ENCODE measurements around the gene DSP.

The DSP gene

DNA sequence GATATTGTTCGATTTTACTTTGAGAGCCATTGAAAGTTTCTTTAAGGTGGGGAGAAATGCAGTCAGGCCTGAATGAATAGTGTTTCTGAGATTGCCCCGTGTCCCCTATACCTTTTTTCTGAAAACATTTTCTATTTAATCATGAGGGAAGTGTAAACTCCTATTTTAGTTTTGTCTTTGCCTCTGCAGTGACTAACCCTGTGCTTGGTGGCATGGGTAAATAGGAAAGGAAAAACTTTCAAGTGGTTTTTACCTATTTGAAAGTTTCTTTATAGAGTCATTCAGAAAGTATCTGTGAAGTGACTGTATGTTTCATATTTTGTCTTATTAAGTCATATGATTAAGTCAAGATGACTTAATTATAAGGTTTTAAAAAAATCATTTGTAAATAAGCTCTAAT, 63.0 kb downstream of the DSP start:
- DNase-seq (no peak), ATAC-seq (replicated peaks) (no peak)
- Mint-ChIP-seq H3K36me3 (ENCODE audit: insufficient read depth) (peaks cover 87% of the 10 kb centered on the region), H3K9me3 (no peaks in the 10 kb centered on the region), H3K4me3 (no peak overlapping the region), H3K4me1 (ENCODE audit: low read depth in 2 of 2) (no peaks in the 10 kb centered on the region), H3K27ac (peak overlapping the region in 1 of 2 donors; percentile 29), H3K27me3 (no peaks in the 10 kb centered on the region)

DNA sequence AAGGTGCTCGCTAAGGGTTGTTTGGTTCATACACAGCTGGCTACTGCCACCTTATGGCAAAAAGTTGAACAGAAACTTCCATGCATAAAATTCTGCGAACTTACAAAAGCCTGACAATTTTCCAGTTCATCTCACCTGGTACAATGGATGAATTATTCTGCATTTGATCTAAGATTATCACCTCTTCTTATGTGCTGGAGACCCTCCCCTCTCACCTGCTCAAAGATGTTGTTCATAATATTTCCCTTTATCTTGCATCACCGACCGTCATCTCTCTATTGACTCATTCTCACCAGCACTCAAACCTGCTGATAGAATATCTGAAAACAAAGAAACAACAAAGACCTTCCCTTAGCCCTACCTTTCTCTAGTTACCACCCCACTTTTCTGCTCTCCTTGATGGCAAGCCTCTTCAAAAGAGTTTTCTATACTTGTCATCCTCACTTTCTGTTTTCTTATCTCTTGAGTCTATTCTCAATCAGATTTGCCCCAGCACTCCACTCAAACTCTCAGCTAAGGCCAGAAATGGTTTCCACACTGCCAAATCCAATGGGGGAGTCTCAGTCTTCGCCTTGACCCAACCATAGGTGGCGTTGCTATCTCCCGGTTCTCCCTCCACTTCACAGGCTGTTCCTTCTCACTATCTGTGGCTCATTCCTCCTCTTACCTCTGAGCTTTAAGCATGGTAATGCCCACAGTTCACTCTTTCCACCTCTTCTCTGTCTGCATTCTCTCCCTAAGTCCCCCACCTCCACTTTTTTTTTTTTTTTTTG, 74.3 kb downstream of the DSP start:
- H3K27ac Mint-ChIP-seq = peak overlapping the region in 1 of 2 donors; percentile 45
- DNase-seq = peak; percentile 21 to 37 (median 31)

DNA sequence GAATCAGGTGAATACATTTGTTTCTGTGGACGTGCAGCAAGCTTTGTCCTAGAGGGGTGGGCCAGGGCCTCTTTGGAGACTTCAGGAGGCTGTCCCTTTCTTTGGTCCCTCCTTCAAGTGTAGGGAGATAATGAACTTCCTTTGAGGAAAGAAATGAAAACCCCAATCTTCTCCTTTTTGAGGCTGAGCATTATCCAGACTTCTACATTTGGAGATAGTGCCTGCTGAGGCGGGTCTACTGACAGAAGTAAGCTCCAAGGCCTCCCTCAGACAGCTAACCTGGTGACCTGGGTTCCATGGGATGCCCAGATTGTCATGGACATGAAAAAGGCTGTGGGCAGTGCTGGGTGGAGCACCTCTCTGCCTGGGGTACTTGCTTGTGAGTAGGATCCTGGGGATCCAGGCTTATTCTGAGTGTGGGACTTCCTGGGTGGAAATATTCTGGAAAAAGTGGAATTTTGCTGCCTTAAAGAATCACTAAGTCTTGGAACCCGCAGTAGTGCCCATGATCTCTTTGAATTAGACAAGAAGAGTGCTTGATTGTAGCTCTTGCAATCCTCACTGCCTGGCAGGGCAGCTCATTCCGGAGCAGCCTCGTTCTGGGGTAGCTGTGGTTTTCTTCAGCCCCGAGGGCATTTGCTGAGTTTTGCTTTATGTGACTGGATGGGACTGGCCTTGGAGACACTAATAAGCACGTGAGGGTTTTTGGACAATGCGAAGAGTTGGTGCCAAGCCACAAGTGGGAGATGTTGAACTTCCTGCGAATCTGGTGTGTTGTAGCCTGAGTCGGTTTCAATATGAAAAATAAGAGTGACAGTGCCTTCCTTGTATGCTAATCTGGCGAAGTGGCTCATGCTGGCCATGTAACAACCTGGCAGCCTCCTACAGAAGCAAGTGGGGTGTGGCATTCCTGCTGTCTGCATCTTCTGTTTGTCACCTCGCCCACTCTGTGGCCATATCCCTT, 76.6 kb downstream of the DSP start:
- H3K27me3 Mint-ChIP-seq = peaks cover 7 to 10% of the 10 kb centered on the region in 2 donors
- H3K9me3 Mint-ChIP-seq = no peaks in the 10 kb centered on the region
- peaks cover 5 to 10% of the 10 kb centered on the region in 2 donors for H3K4me1 Mint-ChIP-seq (ENCODE audit: low read depth in 2 of 2)
- ATAC-seq (replicated peaks) = no peak
- peaks cover 6% of the 10 kb centered on the region for H3K36me3 Mint-ChIP-seq (ENCODE audit: insufficient read depth)
- no peak overlapping the region for H3K27ac Mint-ChIP-seq
- no peak for DNase-seq
- H3K4me3 Mint-ChIP-seq = no peak overlapping the region

More for the DNA sequence above, 74.3 kb downstream of the DSP start:
- peak; percentile 48 for ATAC-seq (replicated peaks)
- H3K27me3 Mint-ChIP-seq = peaks cover 0 to 9% of the 10 kb centered on the region in 2 donors
- no peaks in the 10 kb centered on the region for H3K9me3 Mint-ChIP-seq
- peaks cover 15% of the 10 kb centered on the region for H3K36me3 Mint-ChIP-seq (ENCODE audit: insufficient read depth)
- peaks cover 5 to 10% of the 10 kb centered on the region in 2 donors for H3K4me1 Mint-ChIP-seq (ENCODE audit: low read depth in 2 of 2)
- H3K4me3 Mint-ChIP-seq = peak overlapping the region in 1 of 2 donors; percentile 4

DNA sequence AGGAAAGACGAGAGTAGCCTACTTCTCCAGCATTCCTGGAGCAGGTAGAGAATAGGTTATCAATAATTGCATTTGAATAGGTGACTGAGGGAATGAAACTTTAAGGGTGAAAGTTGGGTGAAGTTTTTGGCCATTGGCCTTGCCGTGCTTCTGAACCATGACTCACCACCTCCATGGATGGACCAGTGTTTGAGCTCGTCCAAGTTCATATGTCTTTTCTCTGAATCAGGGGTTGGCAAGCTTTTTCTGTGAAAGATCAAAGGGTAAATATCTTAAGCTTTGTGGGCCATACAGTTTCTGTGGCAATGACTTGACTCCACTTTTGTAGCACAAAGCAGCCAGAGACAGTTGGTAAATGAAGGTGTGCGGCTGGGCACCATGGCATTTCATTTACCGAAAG, 80.3 kb downstream of the DSP start:
- Mint-ChIP-seq H3K36me3 (ENCODE audit: insufficient read depth) (no peaks in the 10 kb centered on the region), H3K4me1 (ENCODE audit: low read depth in 2 of 2) (peaks cover 0 to 5% of the 10 kb centered on the region in 2 donors), H3K4me3 (no peak overlapping the region), H3K9me3 (no peaks in the 10 kb centered on the region), H3K27ac (no peak overlapping the region), H3K27me3 (peaks cover 7 to 17% of the 10 kb centered on the region in 2 donors)
- ATAC-seq (replicated peaks) (no peak), DNase-seq (no peak)

DNA sequence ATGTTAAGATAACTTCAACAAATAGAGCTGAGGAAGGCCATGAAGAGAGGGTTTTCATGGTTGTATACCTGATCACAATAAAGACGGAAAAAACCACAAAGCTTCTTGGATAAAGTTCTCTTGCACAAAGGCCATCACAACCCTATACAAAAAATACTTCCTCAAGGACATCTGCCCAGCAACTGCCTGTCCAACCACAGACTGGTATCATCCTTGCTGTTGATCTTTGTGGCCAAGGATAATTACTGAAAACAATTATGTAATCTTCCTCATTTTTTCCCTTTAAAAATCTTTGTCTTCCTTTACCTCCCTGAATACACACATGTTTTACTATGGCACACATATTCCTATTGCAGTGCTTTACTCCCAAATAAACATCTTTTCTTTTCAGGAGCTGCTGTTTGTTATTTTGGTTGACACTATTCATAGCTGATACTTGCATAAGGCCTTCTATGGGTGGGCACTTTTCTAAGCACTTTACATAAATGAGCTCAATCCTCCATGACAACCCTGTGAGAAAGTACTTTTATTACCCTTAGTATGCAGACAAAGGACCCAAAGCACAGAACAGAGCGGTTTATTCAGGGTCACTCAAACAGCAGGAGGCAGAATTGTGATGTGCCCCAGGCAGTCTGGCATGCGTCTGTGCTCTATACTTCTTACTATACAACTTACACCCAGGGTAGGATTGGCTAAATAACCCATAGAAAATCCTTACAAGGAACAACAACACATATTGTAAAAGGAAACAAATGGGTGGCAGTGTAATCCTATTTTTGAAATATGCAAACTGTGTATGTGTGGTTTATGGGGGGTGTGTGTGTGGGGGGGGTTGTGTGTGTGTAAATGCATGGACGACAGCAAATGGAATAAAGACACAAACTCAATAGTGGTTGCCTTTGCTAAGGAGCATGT, 83.6 kb downstream of the DSP start:
- Mint-ChIP-seq H3K9me3 (no peaks in the 10 kb centered on the region), H3K36me3 (ENCODE audit: insufficient read depth) (no peaks in the 10 kb centered on the region), H3K27ac (no peak overlapping the region), H3K4me1 (ENCODE audit: low read depth in 2 of 2) (no peaks in the 10 kb centered on the region), H3K4me3 (no peak overlapping the region), H3K27me3 (peaks cover 15 to 28% of the 10 kb centered on the region in 2 donors)
- DNase-seq (no peak), ATAC-seq (replicated peaks) (no peak)

DNA sequence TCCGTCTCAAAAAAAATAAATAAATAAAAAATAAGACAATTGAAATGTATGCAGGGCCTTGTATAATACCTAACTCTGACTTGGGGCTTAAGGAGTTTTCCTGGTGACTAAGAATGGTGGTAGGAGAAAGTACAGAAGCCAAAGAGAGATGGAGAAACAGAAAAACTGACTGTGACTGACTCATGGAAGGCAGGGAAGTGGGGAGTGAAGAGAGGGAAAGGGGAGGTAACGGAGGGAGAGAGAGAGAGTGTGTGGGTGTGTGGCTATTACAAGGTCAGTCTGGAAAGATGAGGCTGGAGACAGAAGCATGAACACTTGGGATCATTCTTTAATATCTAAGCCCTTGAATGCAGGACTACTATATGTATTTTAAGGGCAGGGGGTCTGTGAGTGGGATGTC, 87.0 kb downstream of the DSP start:
- no peak for ATAC-seq (replicated peaks)
- H3K9me3 Mint-ChIP-seq = no peaks in the 10 kb centered on the region
- no peaks in the 10 kb centered on the region for H3K36me3 Mint-ChIP-seq (ENCODE audit: insufficient read depth)
- H3K27ac Mint-ChIP-seq = no peak overlapping the region
- H3K27me3 Mint-ChIP-seq = peaks cover 8 to 38% of the 10 kb centered on the region in 2 donors
- DNase-seq = no peak
- H3K4me1 Mint-ChIP-seq (ENCODE audit: low read depth in 2 of 2) = no peaks in the 10 kb centered on the region
- H3K4me3 Mint-ChIP-seq = no peak overlapping the region

DNA sequence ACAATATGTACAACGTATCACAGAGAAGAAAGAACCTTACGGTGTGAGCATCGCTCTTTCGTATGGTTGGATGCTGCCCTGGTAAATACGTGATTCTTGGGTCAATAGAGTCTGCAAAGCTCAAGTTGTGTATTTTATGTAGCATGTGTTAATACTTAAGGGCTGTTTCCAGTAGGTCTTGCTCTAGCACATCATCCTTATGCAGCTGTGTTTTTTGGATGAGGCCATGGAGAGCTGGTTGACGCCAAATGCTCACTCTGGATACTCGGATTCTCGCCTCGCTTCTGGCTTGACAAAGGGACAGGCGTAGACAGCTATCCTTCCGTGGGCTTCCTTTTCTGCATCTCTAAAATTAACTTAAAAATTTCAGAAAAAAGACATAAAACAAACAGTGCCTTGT, 87.4 kb downstream of the DSP start:
- Mint-ChIP-seq H3K27ac (no peak overlapping the region), H3K9me3 (no peaks in the 10 kb centered on the region), H3K27me3 (peaks cover 8 to 36% of the 10 kb centered on the region in 2 donors), H3K4me3 (no peak overlapping the region), H3K4me1 (ENCODE audit: low read depth in 2 of 2) (no peaks in the 10 kb centered on the region), H3K36me3 (ENCODE audit: insufficient read depth) (no peaks in the 10 kb centered on the region)
- no peak for DNase-seq
- ATAC-seq (replicated peaks) = no peak

DNA sequence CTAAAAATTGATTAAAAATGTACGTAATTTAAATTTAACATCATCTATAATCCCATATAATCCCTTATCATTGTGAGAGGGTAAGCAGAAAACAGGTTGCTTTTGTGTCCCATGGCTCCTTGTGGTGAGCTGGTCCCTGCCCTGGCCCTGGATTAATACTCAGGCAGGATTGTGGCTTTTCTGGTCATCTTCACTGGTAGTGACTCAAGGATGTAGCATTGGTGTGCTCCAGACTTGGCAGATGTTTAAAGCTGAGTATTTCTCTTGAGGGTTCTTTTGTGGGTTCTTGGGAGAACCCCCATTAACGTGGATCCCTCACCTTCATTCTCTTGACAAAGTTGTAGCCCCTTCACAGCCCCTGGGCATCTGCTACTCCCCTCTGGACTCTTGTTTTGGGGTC, 87.8 kb downstream of the DSP start:
- no peak overlapping the region for H3K27ac Mint-ChIP-seq
- DNase-seq = no peak
- peaks cover 8 to 36% of the 10 kb centered on the region in 2 donors for H3K27me3 Mint-ChIP-seq
- H3K9me3 Mint-ChIP-seq = no peaks in the 10 kb centered on the region
- no peaks in the 10 kb centered on the region for H3K4me1 Mint-ChIP-seq (ENCODE audit: low read depth in 2 of 2)
- ATAC-seq (replicated peaks) = no peak
- H3K36me3 Mint-ChIP-seq (ENCODE audit: insufficient read depth) = no peaks in the 10 kb centered on the region
- H3K4me3 Mint-ChIP-seq = no peak overlapping the region

DNA sequence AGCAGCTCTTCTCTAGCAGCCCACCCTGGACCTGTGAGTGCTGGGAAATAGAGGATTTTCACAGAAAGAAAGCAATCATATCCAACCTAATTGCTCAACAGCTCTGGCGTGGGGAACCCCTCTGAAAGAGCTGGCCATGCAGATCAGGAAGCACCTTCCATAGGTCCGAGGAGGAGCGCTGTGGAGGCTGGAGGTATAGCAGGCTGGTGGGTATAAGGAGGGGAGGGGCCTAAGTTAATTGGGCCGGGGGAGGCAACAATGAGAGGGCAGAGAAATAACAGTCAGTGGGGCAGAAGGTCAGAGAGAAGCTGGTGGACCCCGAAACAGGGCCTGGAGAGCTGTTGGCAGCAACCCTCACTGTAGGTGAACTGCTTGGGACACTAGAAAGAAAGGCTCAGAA, 89.3 kb downstream of the DSP start:
- H3K27me3 Mint-ChIP-seq = peaks cover 12 to 44% of the 10 kb centered on the region in 2 donors
- H3K9me3 Mint-ChIP-seq = no peaks in the 10 kb centered on the region
- no peak for ATAC-seq (replicated peaks)
- no peaks in the 10 kb centered on the region for H3K36me3 Mint-ChIP-seq (ENCODE audit: insufficient read depth)
- H3K27ac Mint-ChIP-seq = no peak overlapping the region
- DNase-seq = no peak
- no peak overlapping the region for H3K4me3 Mint-ChIP-seq
- H3K4me1 Mint-ChIP-seq (ENCODE audit: low read depth in 2 of 2) = no peaks in the 10 kb centered on the region

DNA sequence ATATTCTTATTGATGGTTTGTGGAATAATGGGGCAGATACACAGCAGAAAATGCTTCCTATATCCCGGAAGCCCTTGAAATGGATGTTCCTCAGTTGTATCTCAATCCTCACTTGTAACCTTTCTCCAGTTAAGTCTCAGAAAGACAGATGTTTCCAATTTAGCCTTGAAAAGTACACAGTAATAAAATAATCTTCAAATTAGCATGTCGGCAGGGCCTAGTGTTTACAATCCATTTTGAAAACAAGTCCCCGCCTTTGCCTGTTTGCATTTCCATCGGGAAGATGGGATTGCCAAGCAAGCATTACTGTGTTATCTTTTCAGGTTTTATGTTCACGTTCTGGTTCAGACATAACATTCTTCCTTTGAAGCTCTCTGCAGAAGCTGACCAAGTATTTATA, 90.0 kb downstream of the DSP start:
- ATAC-seq (replicated peaks) (no peak), DNase-seq (no peak)
- Mint-ChIP-seq H3K27me3 (peaks cover 17 to 51% of the 10 kb centered on the region in 2 donors), H3K36me3 (ENCODE audit: insufficient read depth) (no peaks in the 10 kb centered on the region), H3K4me1 (ENCODE audit: low read depth in 2 of 2) (no peaks in the 10 kb centered on the region), H3K4me3 (no peak overlapping the region), H3K27ac (no peak overlapping the region), H3K9me3 (no peaks in the 10 kb centered on the region)

DNA sequence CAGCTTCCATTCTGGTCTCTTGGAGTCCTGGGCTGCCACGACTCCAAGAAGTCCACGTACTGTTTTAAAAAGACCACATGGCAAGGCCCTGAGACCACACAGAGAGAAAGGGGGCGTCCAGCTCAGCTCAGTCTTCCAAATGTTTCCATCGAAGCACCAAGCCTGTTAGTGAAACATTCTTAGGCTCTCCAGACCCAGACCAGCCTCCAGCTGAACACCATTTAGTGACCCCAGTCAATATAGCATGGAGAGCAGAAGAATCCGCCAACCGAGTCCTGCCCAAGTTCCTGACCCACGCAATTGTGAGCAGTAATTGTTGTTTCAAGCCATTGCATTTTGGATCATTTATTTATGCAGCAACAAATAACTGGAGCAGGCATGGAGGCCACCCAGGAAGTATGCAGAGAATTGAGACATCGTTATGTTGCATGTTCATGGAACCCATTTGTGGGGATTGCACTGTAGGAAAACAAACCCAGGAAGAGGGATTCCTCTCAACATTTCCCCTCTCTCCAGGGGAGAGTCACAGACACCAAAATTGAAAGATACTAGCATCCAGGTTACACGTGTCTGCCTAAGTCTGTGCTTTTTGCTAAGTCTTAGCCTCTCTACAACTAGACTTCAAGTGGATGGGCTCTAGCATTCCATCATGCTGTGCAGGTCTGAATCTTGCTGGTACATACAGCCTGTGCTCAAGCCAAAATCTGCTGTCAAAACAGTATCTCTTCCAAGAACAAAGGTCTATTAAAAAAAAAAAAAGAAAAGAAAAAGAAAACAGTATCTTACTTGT, 91.2 kb downstream of the DSP start:
- no peak overlapping the region for H3K27ac Mint-ChIP-seq
- H3K4me1 Mint-ChIP-seq (ENCODE audit: low read depth in 2 of 2) = no peaks in the 10 kb centered on the region
- peaks cover 23 to 51% of the 10 kb centered on the region in 2 donors for H3K27me3 Mint-ChIP-seq
- no peaks in the 10 kb centered on the region for H3K9me3 Mint-ChIP-seq
- no peak for DNase-seq
- H3K36me3 Mint-ChIP-seq (ENCODE audit: insufficient read depth) = no peaks in the 10 kb centered on the region
- no peak for ATAC-seq (replicated peaks)
- no peak overlapping the region for H3K4me3 Mint-ChIP-seq

DNA sequence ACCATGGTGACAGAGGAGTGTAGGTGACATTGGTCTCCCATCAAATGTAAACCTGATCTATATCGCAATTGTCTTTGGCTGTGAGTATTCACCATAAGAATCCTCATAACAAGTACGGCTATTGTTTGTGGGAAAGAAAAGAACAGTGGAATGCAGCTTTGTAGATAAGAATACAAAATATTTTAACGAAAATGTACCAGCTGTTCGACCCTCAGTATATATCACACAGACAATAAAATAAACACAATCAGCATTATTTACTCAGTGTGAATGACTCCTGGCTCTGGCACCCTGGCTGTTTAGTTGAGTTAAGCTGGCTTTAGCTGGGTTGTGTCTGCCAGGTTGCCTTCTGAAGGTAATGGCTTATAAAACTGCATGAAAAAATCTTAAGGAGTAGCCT, 91.9 kb downstream of the DSP start:
- Mint-ChIP-seq H3K36me3 (ENCODE audit: insufficient read depth) (no peaks in the 10 kb centered on the region), H3K4me1 (ENCODE audit: low read depth in 2 of 2) (no peaks in the 10 kb centered on the region), H3K4me3 (no peak overlapping the region), H3K27me3 (peaks cover 21 to 49% of the 10 kb centered on the region in 2 donors), H3K27ac (no peak overlapping the region), H3K9me3 (no peaks in the 10 kb centered on the region)
- ATAC-seq (replicated peaks) = no peak
- DNase-seq = no peak
